Activated CD8-positive, alpha-beta T cell treated with anti-CD3 and anti-CD28 coated beads for 36 hours (primary cell): ENCODE measurements around the gene EPB41L5. TPM values are rescaled to one million over a fixed set of nuclear protein-coding genes. Genes with fewer than 3 reads are reported as not detected.
"Not testable (repeated sequence)": the region's sequence is repeated elsewhere in the genome, so short reads cannot be mapped to it uniquely, and the experiment has no call there.

ENCODE experiments used
- ATAC-seq: fragments of 200-7000 bp; cut with Tn5 transposase; one replicate; pipeline ENCODE4 v1.10.0; 2021; ENCODE audit warnings: mild to moderate bottlenecking, moderate library complexity
- CTCF ChIA-PET: fragments of 350-600 bp; sonication (Branson Sonifier 250); formaldehyde crosslinking; loops from one replicate; lab custom pipeline; 2021; ENCODE audit warnings: antibody characterized with exemption; lab: Charles Lee
- POLR2A ChIA-PET: fragments of 350-600 bp; sonication (Branson Sonifier 250); formaldehyde crosslinking; loops from one replicate; lab custom pipeline; 2021; ENCODE audit warnings: antibody characterized with exemption; lab: Charles Lee
- DNase-seq: peaks from one replicate; pipeline ENCODE4 v3.0.0-alpha.2; 2020
- H3K27ac Mint-ChIP-seq: one replicate; pipeline ENCODE4 v1.8.0; 2021; ENCODE audit warnings: mild to moderate bottlenecking, mixed read lengths
- H3K27me3 Mint-ChIP-seq: one replicate; pipeline ENCODE4 v1.8.0; 2021; ENCODE audit warnings: mixed read lengths
- H3K36me3 Mint-ChIP-seq: one replicate; pipeline ENCODE4 v1.8.0; 2021; ENCODE audit warnings: low read depth, mixed read lengths
- H3K4me1 Mint-ChIP-seq: one replicate; pipeline ENCODE4 v1.8.0; 2021; ENCODE audit warnings: low read depth, mixed read lengths
- H3K4me3 Mint-ChIP-seq: one replicate; pipeline ENCODE4 v1.8.0; 2021; ENCODE audit warnings: mild to moderate bottlenecking, moderate library complexity, mixed read lengths
- H3K9me3 Mint-ChIP-seq: one replicate; pipeline ENCODE4 v1.8.0; 2021; ENCODE audit warnings: mixed read lengths
- CTCF ChIP-seq: fragments of 200-600 bp; IDR thresholded peaks from one replicate; pipeline ENCODE4 v1.8.0; 2022; ENCODE audit warnings: antibody characterized with exemption, mild to moderate bottlenecking
- intact Hi-C: fragments of 100-400 bp; cut with micrococcal nuclease; formaldehyde crosslinking; loops from one replicate; pipeline ENCODE4 v1.10.0; 2022
- total RNA-seq, 2 experiments: library from RNA; stranded (reverse); gene quantifications; one replicate each; pipeline ENCODE4 v1.2.3, GENCODE V29; 2021

Gene EPB41L5
- total RNA-seq, 2 experiments from 2014 or later, result 3.9 TPM

GRCh38 chr2:120134263-120134662, 121.4 kb downstream of the EPB41L5 start:
- intact Hi-C loops, result no loop called here
- CTCF ChIA-PET, result interaction anchor here (2.4 kb wide), 1 partner anchor 41 kb away, joined by 10 read pairs; no protein-coding TSS in a partner anchor
- DNase-seq, result no peak
- Mint-ChIP-seq H3K4me1 (no peaks in the 10 kb centered on the region), H3K27ac (no peak overlapping the region), H3K36me3 (peaks cover 14% of the 10 kb centered on the region), H3K9me3 (no peaks in the 10 kb centered on the region), H3K27me3 (no peaks in the 10 kb centered on the region), H3K4me3 (no peak overlapping the region)
- POLR2A ChIA-PET, result no interaction called here
- no peak for TF ChIP-seq CTCF
- ATAC-seq, result no peak

- H3K4me1 Mint-ChIP-seq, H3K4me3 Mint-ChIP-seq, POLR2A ChIA-PET, ATAC-seq, CTCF ChIA-PET, H3K9me3 Mint-ChIP-seq, H3K27ac Mint-ChIP-seq, H3K27me3 Mint-ChIP-seq, DNase-seq, intact Hi-C loops: not testable (repeated sequence)
- H3K36me3 Mint-ChIP-seq, result peaks cover 14% of the 10 kb centered on the region
Observed at GRCh38 chr2:120135013-120135412, 122.1 kb downstream of the EPB41L5 start.

GRCh38 chr2:120140866-120141265, 128.0 kb downstream of the EPB41L5 start:
- CTCF ChIA-PET, result interaction anchor here (1.1 kb wide), 1 partner anchor 388 kb away, joined by 3 read pairs; no protein-coding TSS in a partner anchor
- Mint-ChIP-seq H3K9me3 (no peaks in the 10 kb centered on the region), H3K4me3 (no peak overlapping the region), H3K36me3 (no peaks in the 10 kb centered on the region), H3K27me3 (no peaks in the 10 kb centered on the region), H3K27ac (no peak overlapping the region), H3K4me1 (no peaks in the 10 kb centered on the region)
- ATAC-seq, result no peak
- intact Hi-C loops, result no loop called here
- POLR2A ChIA-PET, result no interaction called here
- no peak for DNase-seq
- no peak for TF ChIP-seq CTCF

- H3K27ac Mint-ChIP-seq, result no peak overlapping the region
- H3K9me3 Mint-ChIP-seq, result no peaks in the 10 kb centered on the region
- intact Hi-C loops, result no loop called here
Observed at GRCh38 chr2:120141300-120142069, 128.6 kb downstream of the EPB41L5 start.

GRCh38 chr2:120142528-120143219, 129.8 kb downstream of the EPB41L5 start:
- Mint-ChIP-seq H3K27ac (no peak overlapping the region), H3K4me3 (no peak overlapping the region), H3K9me3 (no peaks in the 10 kb centered on the region), H3K4me1 (no peaks in the 10 kb centered on the region), H3K36me3 (peaks cover 3% of the 10 kb centered on the region), H3K27me3 (no peaks in the 10 kb centered on the region)
- POLR2A ChIA-PET, result no interaction called here
- ATAC-seq, result no peak
- CTCF ChIA-PET, result interaction anchor here (0.9 to 1.2 kb wide), 2 partner anchors 17 to 32 kb away, joined by 3 read pairs; no protein-coding TSS in a partner anchor
- no peak for DNase-seq
- no peak for TF ChIP-seq CTCF
- intact Hi-C loops, result no loop called here

More at GRCh38 chr2:120141300-120142069, 128.6 kb downstream of the EPB41L5 start:
- peaks cover 1% of the 10 kb centered on the region for H3K36me3 Mint-ChIP-seq
- ATAC-seq (no peak), DNase-seq (no peak)
- POLR2A ChIA-PET, result no interaction called here
- H3K4me1 Mint-ChIP-seq, result no peaks in the 10 kb centered on the region
- H3K27me3 Mint-ChIP-seq, result no peaks in the 10 kb centered on the region
- H3K4me3 Mint-ChIP-seq, result no peak overlapping the region
- CTCF ChIA-PET, result interaction anchor here (1.1 to 1.2 kb wide), 2 partner anchors 18 to 389 kb away, joined by 3 read pairs; no protein-coding TSS in a partner anchor
- TF ChIP-seq CTCF, result no peak
